GM23338 (cell line): ENCODE results near the gene COL6A3. TPM values are rescaled to one million over a fixed set of nuclear protein-coding genes. Genes with fewer than 3 reads are reported as not detected.

Source experiments
- ATAC-seq: fragments of 200-7000 bp; cut with Tn5 transposase; 3 replicates; pipeline ENCODE4 v1.9.1; 2020
- DNase-seq: peaks from one replicate; pipeline ENCODE4 v3.0.0-alpha.2; 2015; ENCODE audit warnings: low spot score
- H2AFZ ChIP-seq: fragments of 200-600 bp; sonication (generic); 2 replicates; pipeline ENCODE4 v1.8.0; 2016; ENCODE audit warnings: antibody characterized with exemption, mild to moderate bottlenecking, moderate library complexity
- H3F3A ChIP-seq: fragments of 200-600 bp; sonication (generic); replicated peaks from 2 replicates; pipeline ENCODE4 v1.8.0; 2017; ENCODE audit warnings: antibody characterized with exemption, mixed run types, low read depth
- H3K27ac ChIP-seq: fragments of 200-600 bp; sonication (generic); 2 replicates; pipeline ENCODE4 v1.6.1; 2016; ENCODE audit warnings: low read depth
- H3K27me3 ChIP-seq: fragments of 200-600 bp; sonication (generic); 2 replicates; pipeline ENCODE4 v1.8.0; 2016; ENCODE audit warnings: mild to moderate bottlenecking, mixed run types, moderate library complexity; ENCODE audit not compliant: insufficient read depth
- H3K36me3 ChIP-seq: fragments of 200-600 bp; sonication (generic); 2 replicates; pipeline ENCODE4 v1.8.0; 2016; ENCODE audit warnings: mild to moderate bottlenecking; ENCODE audit not compliant: insufficient read depth
- H3K4me1 ChIP-seq: fragments of 200-600 bp; sonication (generic); 2 replicates; pipeline ENCODE4 v1.8.0; 2016; ENCODE audit warnings: mild to moderate bottlenecking, moderate library complexity; ENCODE audit not compliant: insufficient read depth
- H3K4me2 ChIP-seq: fragments of 200-600 bp; sonication (generic); 2 replicates; pipeline ENCODE4 v1.7.1; 2017; ENCODE audit warnings: mixed run types
- H3K4me3 ChIP-seq: fragments of 200-600 bp; sonication (generic); 2 replicates; pipeline ENCODE4 v1.6.1; 2016; ENCODE audit warnings: mixed run types
- H3K79me2 ChIP-seq: fragments of 200-600 bp; sonication (generic); replicated peaks from 2 replicates; pipeline ENCODE4 v1.8.0; 2017; ENCODE audit warnings: mild to moderate bottlenecking; ENCODE audit not compliant: insufficient read depth
- H3K9me2 ChIP-seq: fragments of 200-600 bp; sonication (generic); 2 replicates; pipeline ENCODE4 v1.8.0; 2017; ENCODE audit not compliant: insufficient read depth
- H4K20me1 ChIP-seq: fragments of 200-600 bp; sonication (generic); replicated peaks from 2 replicates; pipeline ENCODE4 v1.8.0; 2017; ENCODE audit warnings: mild to moderate bottlenecking; ENCODE audit not compliant: insufficient read depth
- H3K27ac Mint-ChIP-seq: 2 replicates; pipeline ENCODE4 v1.8.0; 2020; ENCODE audit warnings: inconsistent platforms, mild to moderate bottlenecking, moderate library complexity, mixed read lengths
- H3K27me3 Mint-ChIP-seq: 3 replicates; pipeline ENCODE4 v1.8.0; 2022; ENCODE audit warnings: low read depth, mild to moderate bottlenecking, moderate library complexity, mixed read lengths, inconsistent platforms; ENCODE audit not compliant: insufficient read depth, poor library complexity
- H3K36me3 Mint-ChIP-seq: 3 replicates; pipeline ENCODE4 v1.8.0; 2021; ENCODE audit warnings: low read depth, mild to moderate bottlenecking, inconsistent platforms, moderate library complexity, mixed read lengths
- H3K4me1 Mint-ChIP-seq: 3 replicates; pipeline ENCODE4 v1.8.0; 2020; ENCODE audit warnings: mild to moderate bottlenecking, inconsistent platforms, mixed read lengths
- H3K4me3 Mint-ChIP-seq: 3 replicates; pipeline ENCODE4 v1.8.0; 2021; ENCODE audit warnings: moderate library complexity, mild to moderate bottlenecking, inconsistent platforms, mixed read lengths
- H3K9me3 Mint-ChIP-seq: 3 replicates; pipeline ENCODE4 v1.8.0; 2020; ENCODE audit warnings: moderate library complexity, mild to moderate bottlenecking, inconsistent platforms, mixed read lengths
- CREB1 ChIP-seq: fragments of 250-450 bp; sonication (Bioruptor Pico); IDR thresholded peaks from 2 replicates; pipeline ENCODE4 v1.5.0; 2020; ENCODE audit warnings: low read depth, mild to moderate bottlenecking, moderate library complexity
- EZH2 ChIP-seq: fragments of 200-600 bp; sonication (generic); IDR thresholded peaks from one replicate; pipeline ENCODE4 v1.8.0; 2017; ENCODE audit warnings: antibody characterized with exemption, mild to moderate bottlenecking, low read depth; ENCODE audit not compliant: unreplicated experiment
- EZH2phosphoT487 ChIP-seq: fragments of 200-600 bp; sonication (generic); IDR thresholded peaks from one replicate; pipeline ENCODE4 v1.8.1; 2018; ENCODE audit warnings: antibody characterized with exemption; ENCODE audit not compliant: unreplicated experiment
- JUNB ChIP-seq: IDR thresholded peaks from one replicate; pipeline ENCODE4 v1.6.1; 2016; ENCODE audit warnings: antibody characterized with exemption; ENCODE audit not compliant: unreplicated experiment
- NANOG ChIP-seq: IDR thresholded peaks from 2 replicates; pipeline ENCODE4 v1.6.1; 2016; ENCODE audit warnings: antibody characterized with exemption, borderline replicate concordance
- POLR2AphosphoS5 ChIP-seq: IDR thresholded peaks from 2 replicates; pipeline ENCODE4 v1.6.1; 2016; ENCODE audit warnings: antibody characterized with exemption, low read depth
- STAT1 ChIP-seq: IDR thresholded peaks from one replicate; pipeline ENCODE4 v1.6.1; 2016; ENCODE audit warnings: antibody characterized with exemption; ENCODE audit not compliant: unreplicated experiment
- ZNF331 ChIP-seq: fragments of 250-450 bp; sonication (Bioruptor Pico); IDR thresholded peaks from 2 replicates; pipeline ENCODE4 v1.5.0; 2020; ENCODE audit warnings: low read depth, mild to moderate bottlenecking, moderate library complexity
- polyA plus RNA-seq: library from polyadenylated mRNA; unstranded; fragments of >200 nt; fragmentation: Nextera tagmentation; extraction: Ambion mirVana; gene quantifications from 2 replicates; pipeline ENCODE4 v1.2.1, GENCODE V29; 2016
- total RNA-seq: library from RNA; depleted of rRNA; stranded (reverse); fragments of >200 nt; shearing (Covaris generic); gene quantifications from 2 replicates; pipeline ENCODE4 v1.2.3, GENCODE V29; 2014
- TF ChIP-seq, protein P1 (sequence below): IDR thresholded peaks from one replicate; pipeline ENCODE4 v1.6.1; 2018; ENCODE audit warnings: antibody characterized with exemption; ENCODE audit not compliant: unreplicated experiment
- TF ChIP-seq, protein P2 (sequence below): IDR thresholded peaks from 2 replicates; pipeline ENCODE4 v1.6.1; 2016; ENCODE audit warnings: antibody characterized with exemption
- TF ChIP-seq, protein P3 (sequence below), 2 experiments: fragments of 200-600 bp in 1 of 2; sonication (generic) in 1 of 2; conservative IDR thresholded peaks; 2 replicates each; pipeline versions ENCODE4 v1.5.1 to v1.6.1; 2016 to 2017; ENCODE audit warnings: antibody characterized with exemption in 2 of 2, low read depth in 2 of 2, mild to moderate bottlenecking in 2 of 2, moderate library complexity in 1 of 2

The COL6A3 gene
- total and polyA plus RNA-seq, 2 experiments from 2014 or later = 1.2 to 7.3 TPM

DNA sequence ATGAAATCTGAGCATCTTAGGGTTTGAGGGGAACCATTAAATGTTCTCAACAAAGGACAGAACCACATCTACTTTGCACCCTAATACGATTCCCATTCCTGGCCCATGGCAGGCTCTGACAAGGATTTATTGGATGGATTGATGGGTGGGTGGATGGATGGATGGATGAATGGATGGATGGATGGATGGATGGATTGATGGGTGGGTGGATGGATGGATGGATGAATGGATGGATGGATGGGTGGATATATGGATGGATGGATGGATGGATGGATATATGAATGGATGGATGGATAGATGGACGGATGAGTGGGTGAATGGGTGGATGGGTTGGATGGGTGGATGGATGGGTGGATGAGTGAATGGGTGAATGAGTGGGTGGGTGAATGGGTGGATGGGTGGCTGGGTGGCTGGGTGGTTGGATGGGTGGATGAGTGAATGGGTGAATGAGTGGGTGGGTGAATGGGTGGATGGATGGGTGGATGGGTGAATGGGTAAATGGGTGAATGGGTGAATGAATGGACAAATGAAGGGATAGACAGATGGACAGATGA lies 43.5 kb upstream of the COL6A3 start:
- Mint-ChIP-seq H3K9me3 (peaks cover 16% of the 10 kb centered on the region; the same call in 2 of the 3 replicates), H3K27ac (no peak overlapping the region), H3K27me3 (peaks cover 7% of the 10 kb centered on the region), H3K4me3 (no peak overlapping the region), H3K4me1 (peaks cover under 1% of the 10 kb centered on the region; the same call in 1 of the 3 replicates), H3K36me3 (no peaks in the 10 kb centered on the region)
- H3F3A ChIP-seq = no peaks in the 10 kb centered on the region
- DNase-seq = no peak
- H3K4me1 ChIP-seq = peaks cover under 1% of the 10 kb centered on the region; the same call in 1 of the 2 replicates
- no peaks in the 10 kb centered on the region for H3K27me3 ChIP-seq
- H3K9me2 ChIP-seq = peaks cover 16% of the 10 kb centered on the region
- no peaks in the 10 kb centered on the region for H3K79me2 ChIP-seq
- H2AFZ ChIP-seq = no peak overlapping the region
- no peaks in the 10 kb centered on the region for H3K36me3 ChIP-seq
- H4K20me1 ChIP-seq = no peaks in the 10 kb centered on the region
- ATAC-seq = no peak
- H3K4me2 ChIP-seq = no peak overlapping the region
- TF ChIP-seq POLR2AphosphoS5 (no peak), EZH2phosphoT487 (no peak), CREB1 (CRISPR knock-in tag) (no peak), STAT1 (no peak), ZNF331 (no peak), JUNB (no peak), EZH2 (no peak), NANOG (no peak)
- TF ChIP-seq, protein P1, sequence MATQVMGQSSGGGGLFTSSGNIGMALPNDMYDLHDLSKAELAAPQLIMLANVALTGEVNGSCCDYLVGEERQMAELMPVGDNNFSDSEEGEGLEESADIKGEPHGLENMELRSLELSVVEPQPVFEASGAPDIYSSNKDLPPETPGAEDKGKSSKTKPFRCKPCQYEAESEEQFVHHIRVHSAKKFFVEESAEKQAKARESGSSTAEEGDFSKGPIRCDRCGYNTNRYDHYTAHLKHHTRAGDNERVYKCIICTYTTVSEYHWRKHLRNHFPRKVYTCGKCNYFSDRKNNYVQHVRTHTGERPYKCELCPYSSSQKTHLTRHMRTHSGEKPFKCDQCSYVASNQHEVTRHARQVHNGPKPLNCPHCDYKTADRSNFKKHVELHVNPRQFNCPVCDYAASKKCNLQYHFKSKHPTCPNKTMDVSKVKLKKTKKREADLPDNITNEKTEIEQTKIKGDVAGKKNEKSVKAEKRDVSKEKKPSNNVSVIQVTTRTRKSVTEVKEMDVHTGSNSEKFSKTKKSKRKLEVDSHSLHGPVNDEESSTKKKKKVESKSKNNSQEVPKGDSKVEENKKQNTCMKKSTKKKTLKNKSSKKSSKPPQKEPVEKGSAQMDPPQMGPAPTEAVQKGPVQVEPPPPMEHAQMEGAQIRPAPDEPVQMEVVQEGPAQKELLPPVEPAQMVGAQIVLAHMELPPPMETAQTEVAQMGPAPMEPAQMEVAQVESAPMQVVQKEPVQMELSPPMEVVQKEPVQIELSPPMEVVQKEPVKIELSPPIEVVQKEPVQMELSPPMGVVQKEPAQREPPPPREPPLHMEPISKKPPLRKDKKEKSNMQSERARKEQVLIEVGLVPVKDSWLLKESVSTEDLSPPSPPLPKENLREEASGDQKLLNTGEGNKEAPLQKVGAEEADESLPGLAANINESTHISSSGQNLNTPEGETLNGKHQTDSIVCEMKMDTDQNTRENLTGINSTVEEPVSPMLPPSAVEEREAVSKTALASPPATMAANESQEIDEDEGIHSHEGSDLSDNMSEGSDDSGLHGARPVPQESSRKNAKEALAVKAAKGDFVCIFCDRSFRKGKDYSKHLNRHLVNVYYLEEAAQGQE = no peak
- TF ChIP-seq, protein P2, sequence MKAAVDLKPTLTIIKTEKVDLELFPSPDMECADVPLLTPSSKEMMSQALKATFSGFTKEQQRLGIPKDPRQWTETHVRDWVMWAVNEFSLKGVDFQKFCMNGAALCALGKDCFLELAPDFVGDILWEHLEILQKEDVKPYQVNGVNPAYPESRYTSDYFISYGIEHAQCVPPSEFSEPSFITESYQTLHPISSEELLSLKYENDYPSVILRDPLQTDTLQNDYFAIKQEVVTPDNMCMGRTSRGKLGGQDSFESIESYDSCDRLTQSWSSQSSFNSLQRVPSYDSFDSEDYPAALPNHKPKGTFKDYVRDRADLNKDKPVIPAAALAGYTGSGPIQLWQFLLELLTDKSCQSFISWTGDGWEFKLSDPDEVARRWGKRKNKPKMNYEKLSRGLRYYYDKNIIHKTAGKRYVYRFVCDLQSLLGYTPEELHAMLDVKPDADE = no peak
- TF ChIP-seq, protein P3, sequence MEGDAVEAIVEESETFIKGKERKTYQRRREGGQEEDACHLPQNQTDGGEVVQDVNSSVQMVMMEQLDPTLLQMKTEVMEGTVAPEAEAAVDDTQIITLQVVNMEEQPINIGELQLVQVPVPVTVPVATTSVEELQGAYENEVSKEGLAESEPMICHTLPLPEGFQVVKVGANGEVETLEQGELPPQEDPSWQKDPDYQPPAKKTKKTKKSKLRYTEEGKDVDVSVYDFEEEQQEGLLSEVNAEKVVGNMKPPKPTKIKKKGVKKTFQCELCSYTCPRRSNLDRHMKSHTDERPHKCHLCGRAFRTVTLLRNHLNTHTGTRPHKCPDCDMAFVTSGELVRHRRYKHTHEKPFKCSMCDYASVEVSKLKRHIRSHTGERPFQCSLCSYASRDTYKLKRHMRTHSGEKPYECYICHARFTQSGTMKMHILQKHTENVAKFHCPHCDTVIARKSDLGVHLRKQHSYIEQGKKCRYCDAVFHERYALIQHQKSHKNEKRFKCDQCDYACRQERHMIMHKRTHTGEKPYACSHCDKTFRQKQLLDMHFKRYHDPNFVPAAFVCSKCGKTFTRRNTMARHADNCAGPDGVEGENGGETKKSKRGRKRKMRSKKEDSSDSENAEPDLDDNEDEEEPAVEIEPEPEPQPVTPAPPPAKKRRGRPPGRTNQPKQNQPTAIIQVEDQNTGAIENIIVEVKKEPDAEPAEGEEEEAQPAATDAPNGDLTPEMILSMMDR (conservative IDR thresholded peaks at IDR 0.05; ENCODE audit: low read depth in 2 of 2) = no peak
- H3K27ac ChIP-seq = no peak overlapping the region
- no peak overlapping the region for H3K4me3 ChIP-seq
